GM18499 (cell line): Measurements from ENCODE around the gene SPTA1.
"Not testable (repeated sequence)": the region's sequence is repeated elsewhere in the genome, so short reads cannot be mapped to it uniquely, and the experiment has no call there.

Experiments used
- ATAC-seq: cut with Tn5 transposase; IDR thresholded peaks from one replicate; pipeline ENCODE4 v1.9.1; 2021; ENCODE audit warnings: moderate number of reproducible peaks; ENCODE audit not compliant: insufficient read depth, unreplicated experiment

SPTA1 gene

GRCh38 chr1:158686111-158687009 lies at the start of gene SPTA1:
Gene SPTA1, minus strand, starts transcription at chr1:158686715. Its CDS starts 198 bp downstream, at chr1:158686517.
- ATAC-seq: no peak

DNA sequence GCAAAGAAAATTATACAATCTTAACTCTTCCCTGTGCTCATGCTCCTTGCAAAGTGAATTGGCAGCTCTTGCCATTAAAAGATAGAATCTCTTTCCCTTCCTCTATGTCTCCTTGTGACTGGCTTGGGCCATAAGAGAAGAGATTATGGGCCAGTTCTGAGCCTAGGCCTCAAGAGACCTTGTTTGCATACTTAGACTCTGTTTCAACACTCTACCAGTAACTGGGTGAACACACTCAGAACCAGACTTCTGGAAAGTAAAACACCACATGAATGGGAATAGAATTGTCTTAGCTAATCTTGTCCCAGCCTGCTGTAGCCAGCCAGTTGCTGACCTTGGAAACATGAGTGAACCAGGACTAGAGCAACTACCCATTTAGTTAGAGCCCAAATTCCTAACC lies 49.3 kb upstream of the SPTA1 start:
- no peak for ATAC-seq

DNA sequence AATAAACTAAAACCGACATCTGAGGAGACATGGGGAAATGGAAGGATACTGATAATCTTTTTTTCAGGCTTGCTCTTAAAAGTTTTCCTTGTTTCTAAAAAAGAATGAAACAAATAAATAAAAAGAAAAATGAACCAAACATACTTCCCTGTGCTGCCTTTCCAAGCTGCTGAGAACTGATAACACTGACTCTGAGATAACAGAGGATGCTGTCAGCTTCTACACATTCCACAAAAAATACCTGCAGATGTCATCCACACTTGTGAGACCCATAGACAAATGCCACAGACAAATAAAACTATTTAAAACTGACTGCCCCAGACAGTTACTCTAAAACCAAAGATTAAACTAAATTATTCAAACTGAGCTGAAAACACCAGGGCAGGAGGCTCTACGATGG lies 46.0 kb upstream of the SPTA1 start:
- no peak for ATAC-seq

DNA sequence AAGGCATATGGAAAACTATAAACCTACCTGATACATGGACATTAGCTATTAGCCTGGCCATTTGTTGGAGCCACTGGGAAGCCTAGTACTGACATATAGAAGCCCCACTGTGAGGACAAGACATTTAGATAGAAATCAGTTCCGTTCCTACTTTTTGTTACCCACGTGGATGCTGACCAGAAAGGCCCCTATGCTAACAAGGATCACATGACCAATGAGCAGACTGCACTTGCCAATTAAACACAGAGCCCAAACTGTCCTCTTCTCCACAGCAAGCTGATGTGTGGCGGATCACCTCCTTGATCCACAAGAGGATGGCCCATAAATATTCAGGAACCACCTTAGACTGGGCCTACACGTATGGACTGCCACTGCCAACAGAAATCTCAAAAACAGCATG lies 45.2 kb upstream of the SPTA1 start:
- no peak for ATAC-seq

DNA sequence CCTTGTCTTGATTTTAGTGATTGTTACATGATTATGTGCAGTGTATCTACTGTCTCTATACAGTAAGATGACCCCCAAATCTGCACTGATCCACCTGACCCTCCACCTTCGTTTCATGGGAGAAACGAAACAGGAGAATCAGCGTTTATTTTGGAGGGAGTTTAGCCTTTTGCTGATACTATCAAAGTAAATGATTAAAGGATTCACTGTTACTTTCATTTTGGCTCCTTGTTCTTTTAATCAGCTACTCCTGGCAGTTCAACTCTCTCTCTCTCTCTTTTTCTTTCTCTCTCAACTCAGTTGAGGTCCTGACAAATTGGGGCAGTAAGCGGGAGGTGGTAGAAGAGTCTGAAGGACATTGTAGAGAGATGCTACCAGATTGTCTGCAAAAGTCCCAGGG lies 43.9 kb upstream of the SPTA1 start:
- no peak for ATAC-seq

- ATAC-seq: no peak
Observed at GRCh38 chr1:158728510-158729225, 42.2 kb upstream of the SPTA1 start.

DNA sequence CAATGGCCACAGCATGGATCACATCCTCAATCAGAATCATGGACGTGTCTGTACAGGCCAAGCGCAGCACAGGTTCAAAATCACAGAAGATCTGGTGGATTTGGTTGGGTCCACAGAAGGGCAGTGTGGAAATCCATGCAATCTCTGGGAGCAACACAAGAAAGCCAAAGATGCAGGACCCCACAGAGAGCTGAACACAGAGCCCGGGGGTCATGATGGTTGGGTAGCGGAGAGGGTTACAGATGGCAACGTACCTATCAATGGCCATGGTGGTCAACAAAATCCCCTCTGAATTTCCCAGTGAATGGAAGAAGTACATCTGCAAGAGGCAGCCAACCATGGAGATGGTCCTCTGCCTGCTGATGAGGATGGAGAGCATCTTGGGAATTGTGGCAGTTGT lies 37.9 kb upstream of the SPTA1 start:
- ATAC-seq: no peak

- ATAC-seq: no peak
Observed at GRCh38 chr1:158720620-158721019, 34.1 kb upstream of the SPTA1 start, which contains the start of gene OR6K3. Gene OR6K3, minus strand, starts transcription at chr1:158720720. Its CDS starts 2,605 bp downstream, at chr1:158718115.

- no peak for ATAC-seq
Observed at GRCh38 chr1:158719664-158720063, 33.1 kb upstream of the SPTA1 start.

DNA sequence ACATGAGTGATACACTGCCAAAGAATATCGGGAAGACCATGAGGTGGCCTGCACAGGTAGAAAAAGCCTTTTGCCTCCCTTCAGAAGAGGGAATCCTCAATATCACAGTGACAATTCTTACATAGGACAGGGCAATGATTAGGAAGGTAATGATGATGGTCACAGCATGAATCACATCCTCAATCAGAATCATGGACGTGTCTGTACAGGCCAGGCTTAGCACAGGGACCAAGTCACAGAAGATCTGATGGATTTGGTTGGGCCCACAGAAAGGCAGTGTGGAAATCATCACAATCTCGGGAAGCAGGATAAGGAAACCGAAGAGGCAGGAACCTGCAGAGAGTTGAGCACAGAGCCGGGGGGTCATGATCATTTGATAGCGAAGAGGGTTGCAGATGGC lies 30.8 kb upstream of the SPTA1 start:
- ATAC-seq: no peak

DNA sequence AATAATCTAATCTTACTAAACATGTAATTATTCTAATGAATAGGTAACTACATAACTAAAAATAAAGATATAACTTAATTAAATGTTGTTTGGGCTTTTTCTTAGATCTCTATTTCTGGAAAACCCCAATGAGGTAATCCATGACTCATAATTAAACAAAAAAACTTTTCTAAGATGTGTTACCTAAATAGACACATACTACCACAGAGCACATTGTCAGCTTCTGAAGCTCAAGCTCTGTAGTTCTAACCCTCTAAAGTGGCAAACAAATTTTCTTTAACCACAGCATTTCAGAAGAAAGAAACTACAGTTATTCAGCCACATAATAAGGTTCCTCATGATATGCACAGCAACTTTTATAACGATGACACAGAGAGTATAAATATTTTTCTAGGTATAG lies 29.8 kb upstream of the SPTA1 start:
- peak; percentile 74 for ATAC-seq

DNA sequence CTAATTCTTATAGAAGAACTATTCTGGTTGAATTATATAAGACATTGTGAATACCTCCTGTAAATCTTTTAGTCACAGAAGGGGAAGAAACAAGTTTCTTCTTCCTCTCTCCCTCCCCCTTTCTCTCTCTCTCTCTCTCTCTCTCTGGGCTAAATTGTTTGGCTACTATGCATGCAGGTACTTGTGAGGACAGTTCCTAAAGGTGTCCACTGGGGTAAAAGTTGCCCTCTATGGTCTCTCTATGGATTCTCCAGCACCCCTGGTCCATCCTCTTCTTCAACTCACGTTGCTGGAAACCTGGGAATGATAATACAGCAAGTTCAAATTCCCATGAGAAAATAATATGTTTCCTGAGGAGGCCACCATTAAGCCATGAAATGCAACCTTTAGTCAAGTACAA lies 28.2 kb upstream of the SPTA1 start:
- no peak for ATAC-seq

DNA sequence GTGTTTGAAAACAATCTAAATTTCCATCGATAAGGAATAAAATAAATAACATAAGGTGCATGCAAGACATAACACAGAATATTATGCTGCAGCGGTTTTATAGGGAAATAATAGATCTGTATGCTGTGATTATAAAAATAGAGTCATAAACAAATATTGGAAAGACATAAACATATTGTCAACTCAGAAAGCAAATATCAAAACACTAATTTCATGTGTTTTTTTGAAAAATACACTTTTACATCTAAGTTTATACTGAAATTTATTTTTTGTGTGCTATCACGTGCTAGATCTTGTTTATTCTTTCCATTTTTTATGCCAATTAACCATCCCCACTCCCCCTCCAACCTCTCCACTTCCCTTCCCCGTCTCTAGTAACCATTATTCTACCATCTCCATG lies 24.6 kb upstream of the SPTA1 start:
- no peak for ATAC-seq

GRCh38 chr1:158706096-158706495 lies 19.6 kb upstream of the SPTA1 start:
- no peak for ATAC-seq

GRCh38 chr1:158700552-158700951 lies 14.0 kb upstream of the SPTA1 start, which contains the start of gene OR6K2:
Gene OR6K2, minus strand, starts transcription at chr1:158700652. Its CDS starts 0 bp downstream, at chr1:158700652.
- no peak for ATAC-seq

DNA sequence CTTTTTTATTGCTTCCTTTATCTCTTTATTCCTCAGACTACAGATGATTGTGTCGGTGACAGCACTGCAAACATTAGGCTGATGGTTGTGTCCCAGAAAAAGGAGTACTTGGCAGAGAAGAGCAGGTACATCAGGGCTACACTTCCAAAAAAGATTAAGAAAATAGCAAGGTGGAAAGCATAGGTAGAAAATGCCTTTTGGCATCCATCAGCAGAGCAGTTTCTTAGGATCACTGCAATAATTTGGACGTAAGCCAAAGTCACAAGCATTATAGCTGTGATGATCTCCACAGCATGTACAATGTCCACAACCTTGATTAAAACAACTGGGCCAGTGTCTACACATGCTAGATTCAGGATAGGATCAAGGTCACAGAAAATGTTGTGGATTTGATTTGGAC lies 8.1 kb upstream of the SPTA1 start:
- ATAC-seq: no peak

DNA sequence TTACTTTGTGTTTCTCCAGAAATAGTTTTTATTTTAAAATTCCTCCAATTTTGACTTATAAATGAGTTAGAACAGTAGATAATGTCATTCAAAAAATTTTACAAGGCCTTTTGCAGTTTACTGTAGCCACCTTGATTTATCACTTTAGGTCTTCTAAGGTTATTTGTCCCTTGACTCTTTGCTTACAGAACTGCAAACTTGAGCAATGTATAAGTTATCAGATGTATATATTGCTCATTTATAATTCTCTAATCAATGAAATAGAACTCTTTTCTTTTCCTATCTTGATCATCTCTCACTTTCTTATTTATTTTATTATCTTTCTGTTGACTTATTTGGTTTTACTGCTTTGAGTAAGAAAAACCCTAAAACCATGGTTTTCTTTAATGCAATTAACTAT lies 5.8 kb upstream of the SPTA1 start:
- no peak for ATAC-seq

- ATAC-seq: no peak
Observed at GRCh38 chr1:158691907-158692306, 5.4 kb upstream of the SPTA1 start.

GRCh38 chr1:158691149-158691548 lies 4.6 kb upstream of the SPTA1 start:
- not testable (repeated sequence) for ATAC-seq

DNA sequence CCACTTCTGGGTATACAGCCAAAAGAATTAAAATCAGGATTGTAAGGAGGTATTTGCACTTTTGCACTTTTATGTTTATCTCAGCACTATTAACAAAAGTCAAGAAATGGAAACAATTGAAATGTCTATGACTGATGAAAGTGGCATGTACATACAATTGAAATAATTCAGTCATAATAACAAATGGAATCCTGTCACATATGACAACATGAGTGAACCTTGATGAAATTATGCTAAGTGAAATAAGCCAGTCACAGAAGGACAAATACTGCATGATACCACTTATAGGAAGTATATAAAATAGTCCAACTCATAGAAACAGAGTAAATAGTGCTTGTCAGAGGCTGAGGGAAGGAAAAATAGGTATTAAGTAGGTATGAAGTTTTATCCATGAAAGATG lies 3.4 kb upstream of the SPTA1 start:
- ATAC-seq: no peak

- ATAC-seq: no peak
Observed at GRCh38 chr1:158689110-158689509, 2.6 kb upstream of the SPTA1 start.
